Mesendoderm (in vitro differentiated cells): ENCODE results near the gene PDE10A.

Experiments
- DNase-seq: peaks from one replicate; pipeline ENCODE4 v3.0.0; 2013
- H2AK5ac ChIP-seq: 2 replicates; pipeline ENCODE4 v1.6.1; 2013; ENCODE audit warnings: low read length, inconsistent platforms
- H2BK120ac ChIP-seq: 2 replicates; pipeline ENCODE4 v1.6.1; 2013; ENCODE audit warnings: low read depth, mild to moderate bottlenecking, low read length, moderate library complexity, mixed read lengths
- H2BK15ac ChIP-seq: replicated peaks from 2 replicates; pipeline ENCODE4 v1.6.1; 2013; ENCODE audit warnings: low read depth, mild to moderate bottlenecking, moderate library complexity
- H2BK5ac ChIP-seq: 2 replicates; pipeline ENCODE4 v1.6.1; 2013; ENCODE audit warnings: low read length, inconsistent platforms
- H3K18ac ChIP-seq: 2 replicates; pipeline ENCODE4 v1.6.1; 2013; ENCODE audit warnings: mild to moderate bottlenecking, low read length, mixed read lengths
- H3K23ac ChIP-seq: one replicate; pipeline ENCODE4 v1.6.1; 2013; ENCODE audit warnings: low read length
- H3K27ac ChIP-seq: 2 replicates; pipeline ENCODE4 v1.5.1; 2013; ENCODE audit warnings: low read depth, mild to moderate bottlenecking, inconsistent platforms, low read length, moderate library complexity
- H3K27me3 ChIP-seq: 2 replicates; pipeline ENCODE4 v1.6.1; 2013; ENCODE audit warnings: low read length, control low read depth, mild to moderate bottlenecking, inconsistent platforms; ENCODE audit not compliant: insufficient read depth, poor library complexity
- H3K36me3 ChIP-seq: 2 replicates; pipeline ENCODE4 v1.6.1; 2013; ENCODE audit warnings: low read length, inconsistent platforms; ENCODE audit not compliant: control insufficient read depth, insufficient read depth
- H3K4ac ChIP-seq: one replicate; pipeline ENCODE4 v1.6.1; 2013; ENCODE audit warnings: low read depth, mild to moderate bottlenecking, low read length, moderate library complexity
- H3K4me1 ChIP-seq: 2 replicates; pipeline ENCODE4 v1.6.1; 2013; ENCODE audit warnings: low read depth, low read length, inconsistent platforms; ENCODE audit not compliant: control insufficient read depth
- H3K4me2 ChIP-seq: 2 replicates; pipeline ENCODE4 v1.6.1; 2013; ENCODE audit warnings: low read length
- H3K4me3 ChIP-seq: 2 replicates; pipeline ENCODE4 v1.5.1; 2013; ENCODE audit warnings: mild to moderate bottlenecking, low read length
- H3K56ac ChIP-seq: one replicate; pipeline ENCODE4 v1.6.1; 2013; ENCODE audit warnings: low read length
- H3K79me1 ChIP-seq: 2 replicates; pipeline ENCODE4 v1.6.1; 2013; ENCODE audit warnings: low read length, inconsistent platforms
- H3K79me2 ChIP-seq: 2 replicates; pipeline ENCODE4 v1.6.1; 2013; ENCODE audit warnings: mild to moderate bottlenecking, low read length; ENCODE audit not compliant: control insufficient read depth, insufficient read depth
- H3K9ac ChIP-seq: 2 replicates; pipeline ENCODE4 v1.6.1; 2013; ENCODE audit warnings: low read length, inconsistent platforms
- H4K5ac ChIP-seq: one replicate; pipeline ENCODE4 v1.6.1; 2013; ENCODE audit warnings: low read length
- H4K8ac ChIP-seq: one replicate; pipeline ENCODE4 v1.6.1; 2013; ENCODE audit warnings: low read depth, mild to moderate bottlenecking, control low read depth, low read length, moderate library complexity
- WGBS: extraction: QIAGEN DNeasy Blood & Tissue Kit; methylation state at CpG from one replicate; pipeline ENCODE4 v1.1.7; 2013; ENCODE audit warnings: low lambda C conversion rate, missing lambda C conversion rate; ENCODE audit not compliant: insufficient coverage; ENCODE audit errors: extremely low coverage; 5-methylcytosine and 5-hydroxymethylcytosine counted together

Gene PDE10A

DNA sequence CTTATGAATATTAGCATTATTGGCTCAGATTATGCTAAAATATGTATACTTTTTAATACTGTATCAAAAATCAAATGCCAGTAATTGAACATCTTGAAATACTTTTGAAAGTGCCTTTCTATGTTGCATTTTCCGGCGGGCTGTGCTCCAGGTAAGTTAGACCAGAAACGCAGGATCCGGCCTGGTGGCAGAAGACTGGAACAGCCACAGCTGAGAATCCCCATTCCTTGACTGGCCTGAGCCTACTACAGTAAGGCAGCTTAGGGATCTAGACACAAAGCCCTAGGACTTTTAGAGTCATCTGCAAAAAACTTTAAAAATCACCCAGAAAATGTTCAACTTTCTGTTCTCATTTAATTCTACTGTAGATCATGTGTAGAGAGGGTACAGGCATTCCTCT is 214.8 kb downstream of the PDE10A start:
- no peak overlapping the region for H2BK15ac ChIP-seq
- H3K18ac ChIP-seq, result no peak overlapping the region
- H3K4ac ChIP-seq, result no peak overlapping the region
- no peak overlapping the region for H2BK120ac ChIP-seq
- H3K9ac ChIP-seq, result no peak overlapping the region
- H4K8ac ChIP-seq, result no peak overlapping the region
- H3K4me1 ChIP-seq, result no peaks in the 10 kb centered on the region
- no peaks in the 10 kb centered on the region for H3K79me1 ChIP-seq
- no peak overlapping the region for H3K27ac ChIP-seq
- H3K36me3 ChIP-seq, result no peaks in the 10 kb centered on the region
- H3K56ac ChIP-seq, result no peak overlapping the region
- no peak overlapping the region for H3K4me2 ChIP-seq
- peak; percentile 47 for DNase-seq
- H4K5ac ChIP-seq, result no peak overlapping the region
- WGBS, result no CpG with 5 or more reads among the region's 4 CpGs
- no peaks in the 10 kb centered on the region for H3K79me2 ChIP-seq
- no peaks in the 10 kb centered on the region for H3K27me3 ChIP-seq
- no peak overlapping the region for H2AK5ac ChIP-seq
- H2BK5ac ChIP-seq, result no peak overlapping the region
- no peak overlapping the region for H3K4me3 ChIP-seq
- H3K23ac ChIP-seq, result no peak overlapping the region

GRCh38 chr6:165447141-165447540 is 215.9 kb downstream of the PDE10A start:
- no peaks in the 10 kb centered on the region for H3K4me1 ChIP-seq
- no peak overlapping the region for H4K8ac ChIP-seq
- no CpG with 5 or more reads among the region's 10 CpGs for WGBS
- H2BK15ac ChIP-seq, result no peak overlapping the region
- no peak for DNase-seq
- H2BK5ac ChIP-seq, result no peak overlapping the region
- H3K79me2 ChIP-seq, result no peaks in the 10 kb centered on the region
- H3K79me1 ChIP-seq, result no peaks in the 10 kb centered on the region
- no peak overlapping the region for H2BK120ac ChIP-seq
- H3K27ac ChIP-seq, result no peak overlapping the region
- H3K4me2 ChIP-seq, result no peak overlapping the region
- no peak overlapping the region for H3K23ac ChIP-seq
- H2AK5ac ChIP-seq, result no peak overlapping the region
- no peak overlapping the region for H4K5ac ChIP-seq
- no peaks in the 10 kb centered on the region for H3K27me3 ChIP-seq
- no peak overlapping the region for H3K56ac ChIP-seq
- no peaks in the 10 kb centered on the region for H3K36me3 ChIP-seq
- no peak overlapping the region for H3K9ac ChIP-seq
- no peak overlapping the region for H3K18ac ChIP-seq
- no peak overlapping the region for H3K4me3 ChIP-seq
- no peak overlapping the region for H3K4ac ChIP-seq

GRCh38 chr6:165446331-165446730 is 216.7 kb downstream of the PDE10A start:
- Histone ChIP-seq H2BK15ac (no peak overlapping the region), H3K9ac (no peak overlapping the region), H3K4me2 (no peak overlapping the region), H3K79me2 (no peaks in the 10 kb centered on the region), H3K18ac (no peak overlapping the region), H4K5ac (no peak overlapping the region), H3K4me1 (no peaks in the 10 kb centered on the region), H2AK5ac (no peak overlapping the region), H3K23ac (no peak overlapping the region), H3K4me3 (no peak overlapping the region), H3K27ac (no peak overlapping the region), H2BK120ac (no peak overlapping the region), H3K56ac (no peak overlapping the region), H4K8ac (no peak overlapping the region), H2BK5ac (no peak overlapping the region), H3K27me3 (no peaks in the 10 kb centered on the region), H3K79me1 (no peaks in the 10 kb centered on the region), H3K36me3 (no peaks in the 10 kb centered on the region), H3K4ac (no peak overlapping the region)
- DNase-seq, result peak; percentile 26

DNA sequence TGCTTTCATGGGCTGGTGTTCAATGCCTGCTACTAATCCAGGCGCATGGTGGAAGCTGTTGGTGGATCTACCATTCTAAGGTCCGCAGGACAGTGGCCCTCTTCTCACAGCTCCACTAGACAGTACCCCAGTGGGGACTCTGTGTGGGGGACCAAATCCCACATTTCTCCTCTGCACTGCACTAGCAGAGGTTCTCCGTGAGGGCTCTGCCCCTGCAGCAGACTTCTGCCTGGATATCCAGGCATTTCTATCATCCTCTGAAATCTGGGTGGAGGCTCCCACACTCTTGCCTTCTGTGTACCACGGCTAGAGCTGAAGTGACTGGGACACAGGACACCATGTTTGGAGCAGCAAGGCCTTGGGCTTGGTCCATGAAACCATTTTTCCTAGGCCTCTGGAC is 219.6 kb downstream of the PDE10A start:
- H2BK120ac ChIP-seq, result no peak overlapping the region
- H3K23ac ChIP-seq, result no peak overlapping the region
- no peak overlapping the region for H3K4me2 ChIP-seq
- no peaks in the 10 kb centered on the region for H3K4me1 ChIP-seq
- H4K5ac ChIP-seq, result no peak overlapping the region
- no peak for DNase-seq
- no peak overlapping the region for H2BK15ac ChIP-seq
- H3K79me1 ChIP-seq, result no peaks in the 10 kb centered on the region
- WGBS, result no CpG with 5 or more reads among the region's 4 CpGs
- no peak overlapping the region for H4K8ac ChIP-seq
- no peak overlapping the region for H3K4ac ChIP-seq
- no peak overlapping the region for H2BK5ac ChIP-seq
- H3K4me3 ChIP-seq, result no peak overlapping the region
- H3K18ac ChIP-seq, result no peak overlapping the region
- no peaks in the 10 kb centered on the region for H3K27me3 ChIP-seq
- no peak overlapping the region for H3K27ac ChIP-seq
- no peaks in the 10 kb centered on the region for H3K79me2 ChIP-seq
- H2AK5ac ChIP-seq, result no peak overlapping the region
- H3K9ac ChIP-seq, result no peak overlapping the region
- H3K36me3 ChIP-seq, result no peaks in the 10 kb centered on the region
- no peak overlapping the region for H3K56ac ChIP-seq

GRCh38 chr6:165441181-165441580 is 221.9 kb downstream of the PDE10A start:
- H3K18ac ChIP-seq, result no peak overlapping the region
- H3K23ac ChIP-seq, result no peak overlapping the region
- no peak overlapping the region for H3K56ac ChIP-seq
- no peak overlapping the region for H3K4ac ChIP-seq
- no CpG with 5 or more reads among the region's 2 CpGs for WGBS
- H4K8ac ChIP-seq, result no peak overlapping the region
- no peaks in the 10 kb centered on the region for H3K79me2 ChIP-seq
- no peak overlapping the region for H2BK15ac ChIP-seq
- no peak for DNase-seq
- H3K4me1 ChIP-seq, result no peaks in the 10 kb centered on the region
- no peak overlapping the region for H3K4me3 ChIP-seq
- H3K79me1 ChIP-seq, result no peaks in the 10 kb centered on the region
- H2BK120ac ChIP-seq, result no peak overlapping the region
- no peak overlapping the region for H2BK5ac ChIP-seq
- H3K27me3 ChIP-seq, result no peaks in the 10 kb centered on the region
- no peak overlapping the region for H3K9ac ChIP-seq
- no peak overlapping the region for H2AK5ac ChIP-seq
- H4K5ac ChIP-seq, result no peak overlapping the region
- H3K4me2 ChIP-seq, result no peak overlapping the region
- no peak overlapping the region for H3K27ac ChIP-seq
- H3K36me3 ChIP-seq, result no peaks in the 10 kb centered on the region

- H3K36me3 ChIP-seq, result no peaks in the 10 kb centered on the region
- no peak overlapping the region for H3K23ac ChIP-seq
- H2BK5ac ChIP-seq, result no peak overlapping the region
- no peak overlapping the region for H4K5ac ChIP-seq
- no CpG with 5 or more reads among the region's 4 CpGs for WGBS
- no peak overlapping the region for H3K4me2 ChIP-seq
- H3K27me3 ChIP-seq, result no peaks in the 10 kb centered on the region
- no peak overlapping the region for H3K4me3 ChIP-seq
- H3K79me2 ChIP-seq, result no peaks in the 10 kb centered on the region
- H3K79me1 ChIP-seq, result no peaks in the 10 kb centered on the region
- H3K27ac ChIP-seq, result no peak overlapping the region
- H4K8ac ChIP-seq, result no peak overlapping the region
- no peak overlapping the region for H3K56ac ChIP-seq
- H3K4ac ChIP-seq, result no peak overlapping the region
- H2BK15ac ChIP-seq, result no peak overlapping the region
- H3K18ac ChIP-seq, result no peak overlapping the region
- DNase-seq, result peak; percentile 63
- H3K4me1 ChIP-seq, result no peaks in the 10 kb centered on the region
- no peak overlapping the region for H2BK120ac ChIP-seq
- no peak overlapping the region for H3K9ac ChIP-seq
- no peak overlapping the region for H2AK5ac ChIP-seq
These were observed 223.0 kb downstream of the PDE10A start for GRCh38 chr6:165439928-165440554.
